WTC11 (cell line): Measurements from ENCODE around the gene TMEM114. TPM values are rescaled to one million over a fixed set of nuclear protein-coding genes. Genes with fewer than 3 reads are reported as not detected.
A peak's percentile ranks its signal among the peaks of the same experiment; 100 is the strongest.

Experiments used
- ATAC-seq: fragments of 200-7000 bp; cut with Tn5 transposase; 2 replicates; pipeline ENCODE4 v1.10.0; 2021; ENCODE audit warnings: mild to moderate bottlenecking, moderate library complexity
- CTCF ChIA-PET: fragments of 300-600 bp; sonication (Branson Sonifier 250); formaldehyde crosslinking; loops from one replicate; lab custom pipeline; 2021; ENCODE audit warnings: antibody characterized with exemption; lab: Charles Lee
- POLR2A ChIA-PET: fragments of 350-600 bp; sonication (Branson Sonifier 250); formaldehyde crosslinking; loops from one replicate; lab custom pipeline; 2021; ENCODE audit warnings: antibody characterized with exemption; lab: Charles Lee
- DNase-seq: peaks from one replicate; pipeline ENCODE4 v3.0.0; 2021; ENCODE audit warnings: low spot score
- H3K27ac Mint-ChIP-seq: 2 replicates; pipeline ENCODE4 v1.8.0; 2021; ENCODE audit warnings: mixed read lengths
- H3K27me3 Mint-ChIP-seq: 2 replicates; pipeline ENCODE4 v1.8.0; 2021; ENCODE audit warnings: low read depth, mild to moderate bottlenecking, moderate library complexity, mixed read lengths
- H3K36me3 Mint-ChIP-seq: 2 replicates; pipeline ENCODE4 v1.8.0; 2021; ENCODE audit warnings: mixed read lengths
- H3K4me1 Mint-ChIP-seq: 2 replicates; pipeline ENCODE4 v1.8.0; 2022; ENCODE audit warnings: mixed read lengths
- H3K4me3 Mint-ChIP-seq: 2 replicates; pipeline ENCODE4 v1.8.0; 2021; ENCODE audit warnings: mild to moderate bottlenecking, moderate library complexity, mixed read lengths
- H3K9me3 Mint-ChIP-seq: 2 replicates; pipeline ENCODE4 v1.8.0; 2021; ENCODE audit warnings: mixed read lengths
- GABPB1 ChIP-seq: sonication (generic); formaldehyde crosslinking; IDR thresholded peaks from 2 replicates; pipeline ENCODE4 v1.8.1; 2023; ENCODE audit warnings: mild to moderate bottlenecking, missing genetic modification reagents
- GRHL2 ChIP-seq: fragments of 250-450 bp; sonication (Bioruptor Pico); IDR thresholded peaks from 2 replicates; pipeline ENCODE4 v1.8.0; 2022; ENCODE audit warnings: mild to moderate bottlenecking, moderate library complexity; ENCODE audit not compliant: insufficient replicate concordance, severe bottlenecking
- ZNF138 ChIP-seq: sonication (generic); formaldehyde crosslinking; conservative IDR thresholded peaks from 2 replicates; pipeline ENCODE4 v1.8.1; 2022; ENCODE audit warnings: mild to moderate bottlenecking, moderate library complexity, missing genetic modification reagents
- total RNA-seq: library from RNA; stranded (reverse); gene quantifications from 3 replicates; pipeline ENCODE4 v1.2.3, GENCODE V29; 2021
- TF ChIP-seq, protein P1 (sequence below): sonication (generic); formaldehyde crosslinking; IDR thresholded peaks from 2 replicates; pipeline ENCODE4 v1.8.0; 2022; ENCODE audit warnings: mild to moderate bottlenecking, missing genetic modification reagents
- TF ChIP-seq, protein P2 (sequence below): sonication (generic); formaldehyde crosslinking; IDR thresholded peaks from 2 replicates; pipeline ENCODE4 v1.8.1; 2023; ENCODE audit warnings: mild to moderate bottlenecking, missing genetic modification reagents, borderline replicate concordance
- TF ChIP-seq, protein P3 (sequence below): sonication (generic); formaldehyde crosslinking; IDR thresholded peaks from 2 replicates; pipeline ENCODE4 v1.8.1; 2023; ENCODE audit warnings: mild to moderate bottlenecking, missing genetic modification reagents, moderate library complexity
- TF ChIP-seq, protein P4 (sequence below): fragments of 200-600 bp; IDR thresholded peaks from 2 replicates; pipeline ENCODE4 v1.8.0; 2022; ENCODE audit warnings: antibody characterized with exemption
- TF ChIP-seq, protein P5 (sequence below): sonication (generic); formaldehyde crosslinking; IDR thresholded peaks from 2 replicates; pipeline ENCODE4 v1.8.1; 2022; ENCODE audit warnings: mild to moderate bottlenecking, moderate library complexity, missing genetic modification reagents

The TMEM114 gene
- total RNA-seq, 1 experiment from 2014 or later: 0.37 TPM

GRCh38 chr16:8575399-8575798, 14.9 kb downstream of the TMEM114 start:
- Mint-ChIP-seq H3K27me3 (no peaks in the 10 kb centered on the region), H3K4me3 (no peak overlapping the region)
- CTCF ChIA-PET: interaction anchor here (0.6 to 8.6 kb wide), 2 partner anchors 60 to 201 kb away, joined by 3 to 132 read pairs; no protein-coding TSS in a partner anchor
- no peak for DNase-seq
- TF ChIP-seq, protein P1, sequence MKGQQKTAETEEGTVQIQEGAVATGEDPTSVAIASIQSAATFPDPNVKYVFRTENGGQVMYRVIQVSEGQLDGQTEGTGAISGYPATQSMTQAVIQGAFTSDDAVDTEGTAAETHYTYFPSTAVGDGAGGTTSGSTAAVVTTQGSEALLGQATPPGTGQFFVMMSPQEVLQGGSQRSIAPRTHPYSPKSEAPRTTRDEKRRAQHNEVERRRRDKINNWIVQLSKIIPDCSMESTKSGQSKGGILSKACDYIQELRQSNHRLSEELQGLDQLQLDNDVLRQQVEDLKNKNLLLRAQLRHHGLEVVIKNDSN (CRISPR knock-in tag): no peak
- TF ChIP-seq, protein P2, sequence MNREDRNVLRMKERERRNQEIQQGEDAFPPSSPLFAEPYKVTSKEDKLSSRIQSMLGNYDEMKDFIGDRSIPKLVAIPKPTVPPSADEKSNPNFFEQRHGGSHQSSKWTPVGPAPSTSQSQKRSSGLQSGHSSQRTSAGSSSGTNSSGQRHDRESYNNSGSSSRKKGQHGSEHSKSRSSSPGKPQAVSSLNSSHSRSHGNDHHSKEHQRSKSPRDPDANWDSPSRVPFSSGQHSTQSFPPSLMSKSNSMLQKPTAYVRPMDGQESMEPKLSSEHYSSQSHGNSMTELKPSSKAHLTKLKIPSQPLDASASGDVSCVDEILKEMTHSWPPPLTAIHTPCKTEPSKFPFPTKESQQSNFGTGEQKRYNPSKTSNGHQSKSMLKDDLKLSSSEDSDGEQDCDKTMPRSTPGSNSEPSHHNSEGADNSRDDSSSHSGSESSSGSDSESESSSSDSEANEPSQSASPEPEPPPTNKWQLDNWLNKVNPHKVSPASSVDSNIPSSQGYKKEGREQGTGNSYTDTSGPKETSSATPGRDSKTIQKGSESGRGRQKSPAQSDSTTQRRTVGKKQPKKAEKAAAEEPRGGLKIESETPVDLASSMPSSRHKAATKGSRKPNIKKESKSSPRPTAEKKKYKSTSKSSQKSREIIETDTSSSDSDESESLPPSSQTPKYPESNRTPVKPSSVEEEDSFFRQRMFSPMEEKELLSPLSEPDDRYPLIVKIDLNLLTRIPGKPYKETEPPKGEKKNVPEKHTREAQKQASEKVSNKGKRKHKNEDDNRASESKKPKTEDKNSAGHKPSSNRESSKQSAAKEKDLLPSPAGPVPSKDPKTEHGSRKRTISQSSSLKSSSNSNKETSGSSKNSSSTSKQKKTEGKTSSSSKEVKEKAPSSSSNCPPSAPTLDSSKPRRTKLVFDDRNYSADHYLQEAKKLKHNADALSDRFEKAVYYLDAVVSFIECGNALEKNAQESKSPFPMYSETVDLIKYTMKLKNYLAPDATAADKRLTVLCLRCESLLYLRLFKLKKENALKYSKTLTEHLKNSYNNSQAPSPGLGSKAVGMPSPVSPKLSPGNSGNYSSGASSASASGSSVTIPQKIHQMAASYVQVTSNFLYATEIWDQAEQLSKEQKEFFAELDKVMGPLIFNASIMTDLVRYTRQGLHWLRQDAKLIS (CRISPR knock-in tag): no peak
- peak; percentile 95 for TF ChIP-seq GABPB1
- TF ChIP-seq, all 79 proteins: peak for 1
- no peak overlapping the region for H3K27ac Mint-ChIP-seq
- no peak for ATAC-seq
- no peaks in the 10 kb centered on the region for H3K36me3 Mint-ChIP-seq
- POLR2A ChIA-PET: no interaction called here
- H3K4me1 Mint-ChIP-seq: peaks cover 20% of the 10 kb centered on the region
- H3K9me3 Mint-ChIP-seq: peaks cover 4% of the 10 kb centered on the region

GRCh38 chr16:8572919-8573724, 17.2 kb downstream of the TMEM114 start:
- H3K4me1 Mint-ChIP-seq: peaks cover 23% of the 10 kb centered on the region
- H3K4me3 Mint-ChIP-seq: no peak overlapping the region
- H3K9me3 Mint-ChIP-seq: peaks cover 4% of the 10 kb centered on the region
- no peaks in the 10 kb centered on the region for H3K27me3 Mint-ChIP-seq
- H3K27ac Mint-ChIP-seq: no peak overlapping the region; the same call in 1 of the 2 replicates
- ATAC-seq (peak; percentile 49), DNase-seq (peak; percentile 55)
- no peaks in the 10 kb centered on the region for H3K36me3 Mint-ChIP-seq
- TF ChIP-seq, protein P3, sequence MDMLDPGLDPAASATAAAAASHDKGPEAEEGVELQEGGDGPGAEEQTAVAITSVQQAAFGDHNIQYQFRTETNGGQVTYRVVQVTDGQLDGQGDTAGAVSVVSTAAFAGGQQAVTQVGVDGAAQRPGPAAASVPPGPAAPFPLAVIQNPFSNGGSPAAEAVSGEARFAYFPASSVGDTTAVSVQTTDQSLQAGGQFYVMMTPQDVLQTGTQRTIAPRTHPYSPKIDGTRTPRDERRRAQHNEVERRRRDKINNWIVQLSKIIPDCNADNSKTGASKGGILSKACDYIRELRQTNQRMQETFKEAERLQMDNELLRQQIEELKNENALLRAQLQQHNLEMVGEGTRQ (CRISPR knock-in tag): peak; percentile 58; the same call in 1 of the 2 replicates
- TF ChIP-seq, protein P4, sequence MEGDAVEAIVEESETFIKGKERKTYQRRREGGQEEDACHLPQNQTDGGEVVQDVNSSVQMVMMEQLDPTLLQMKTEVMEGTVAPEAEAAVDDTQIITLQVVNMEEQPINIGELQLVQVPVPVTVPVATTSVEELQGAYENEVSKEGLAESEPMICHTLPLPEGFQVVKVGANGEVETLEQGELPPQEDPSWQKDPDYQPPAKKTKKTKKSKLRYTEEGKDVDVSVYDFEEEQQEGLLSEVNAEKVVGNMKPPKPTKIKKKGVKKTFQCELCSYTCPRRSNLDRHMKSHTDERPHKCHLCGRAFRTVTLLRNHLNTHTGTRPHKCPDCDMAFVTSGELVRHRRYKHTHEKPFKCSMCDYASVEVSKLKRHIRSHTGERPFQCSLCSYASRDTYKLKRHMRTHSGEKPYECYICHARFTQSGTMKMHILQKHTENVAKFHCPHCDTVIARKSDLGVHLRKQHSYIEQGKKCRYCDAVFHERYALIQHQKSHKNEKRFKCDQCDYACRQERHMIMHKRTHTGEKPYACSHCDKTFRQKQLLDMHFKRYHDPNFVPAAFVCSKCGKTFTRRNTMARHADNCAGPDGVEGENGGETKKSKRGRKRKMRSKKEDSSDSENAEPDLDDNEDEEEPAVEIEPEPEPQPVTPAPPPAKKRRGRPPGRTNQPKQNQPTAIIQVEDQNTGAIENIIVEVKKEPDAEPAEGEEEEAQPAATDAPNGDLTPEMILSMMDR: peak; percentile 35; the same call in 1 of the 2 replicates
- TF ChIP-seq GRHL2: no peak
- TF ChIP-seq, protein P1 (CRISPR knock-in tag): 0 out of 2 replicates have a peak, but pooled peaks have one; percentile 47
- TF ChIP-seq GABPB1: peak; percentile 99
- no peak for TF ChIP-seq ZNF138
- TF ChIP-seq, protein P5, sequence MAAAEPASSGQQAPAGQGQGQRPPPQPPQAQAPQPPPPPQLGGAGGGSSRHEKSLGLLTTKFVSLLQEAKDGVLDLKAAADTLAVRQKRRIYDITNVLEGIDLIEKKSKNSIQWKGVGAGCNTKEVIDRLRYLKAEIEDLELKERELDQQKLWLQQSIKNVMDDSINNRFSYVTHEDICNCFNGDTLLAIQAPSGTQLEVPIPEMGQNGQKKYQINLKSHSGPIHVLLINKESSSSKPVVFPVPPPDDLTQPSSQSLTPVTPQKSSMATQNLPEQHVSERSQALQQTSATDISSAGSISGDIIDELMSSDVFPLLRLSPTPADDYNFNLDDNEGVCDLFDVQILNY (CRISPR knock-in tag): no peak
- POLR2A ChIA-PET: interaction anchor here (0.5 to 2.4 kb wide), 4 partner anchors 62 to 429 kb away, joined by 3 to 5 read pairs (median 4); no protein-coding TSS in a partner anchor
- CTCF ChIA-PET: interaction anchor here (0.6 to 8.6 kb wide), 16 partner anchors 11 to 260 kb away, joined by 3 to 132 read pairs (median 4); partner anchors contain the start of gene TMEM114
